ENCODE measurements around the gene IFT88.

- TF ChIP-seq POLR2AphosphoS5 (IDR thresholded peaks at IDR 0.05): peak in 1 of 4 donors; percentile 14
- no peak for TF ChIP-seq CTCF (IDR thresholded peaks at IDR 0.05)
- no peak for TF ChIP-seq POLR2A (IDR thresholded peaks at IDR 0.05)
These were observed 41.8 kb upstream of the IFT88 start for GRCh38 chr13:20525144-20525600.
